Astrocyte of the cerebellum (primary cell): ENCODE data around the gene STPG4.

Experiments used
- DNase-seq: peaks from one replicate; pipeline ENCODE4 v3.0.0-alpha.2; 2011; ENCODE audit warnings: low read depth
- H3K4me3 ChIP-seq: 2 replicates; pipeline ENCODE4 v1.5.1; 2011; ENCODE audit warnings: mild to moderate bottlenecking, low read depth, low read length, moderate library complexity
- in situ Hi-C: cut with HindIII; loops from 2 replicates; pipeline ENCODE4 v1.10.0; 2017; ENCODE audit warnings: low sequenced_read_pairs
- TF ChIP-seq, protein P1 (sequence below): IDR thresholded peaks from 2 replicates; pipeline ENCODE4 v1.5.1; 2012; ENCODE audit warnings: low read length, low read depth, moderate library complexity, mild to moderate bottlenecking; ENCODE audit errors: missing control alignments

Gene STPG4

DNA sequence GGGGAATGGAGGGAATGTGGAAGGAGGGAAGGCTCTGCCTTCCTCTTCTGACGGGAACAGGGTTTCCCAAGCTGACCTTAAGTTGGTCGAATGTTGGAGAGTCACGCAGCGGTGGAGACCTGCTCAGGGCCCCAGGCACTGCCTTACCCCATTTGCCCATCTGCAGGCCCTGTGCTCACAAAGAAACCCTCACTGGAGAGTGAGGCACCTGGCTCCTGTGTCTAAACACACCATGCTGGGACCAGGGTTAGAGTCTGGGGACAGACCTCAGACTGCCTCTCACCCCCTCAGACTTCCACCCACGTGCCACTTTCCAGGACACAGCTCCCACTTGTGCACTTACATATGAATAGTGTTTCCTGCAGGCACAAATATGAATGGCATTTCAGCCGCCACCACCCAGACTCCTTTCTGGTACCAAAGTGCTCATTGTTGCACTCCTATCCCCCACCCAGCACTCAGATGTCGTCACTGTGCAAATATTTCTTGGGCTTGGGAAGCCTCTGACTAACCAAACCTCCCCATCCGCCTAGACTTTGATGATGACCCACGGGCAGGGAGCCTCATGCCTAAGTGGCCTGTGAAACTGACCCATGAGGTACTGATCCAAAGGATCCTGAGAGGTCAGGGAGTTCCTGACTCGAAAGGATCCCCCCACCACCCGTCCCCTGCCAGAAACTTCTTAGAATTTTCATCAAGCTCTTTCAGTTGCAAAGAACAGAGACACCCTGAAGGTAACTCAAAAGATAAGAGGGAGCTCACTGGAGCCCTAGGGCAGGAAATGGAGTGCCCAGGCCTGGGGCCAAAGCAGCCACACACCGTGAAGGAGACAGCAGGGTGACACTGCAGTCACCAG is 78.3 kb downstream of the STPG4 start:
- in situ Hi-C loops = no loop called here
- TF ChIP-seq, protein P1, sequence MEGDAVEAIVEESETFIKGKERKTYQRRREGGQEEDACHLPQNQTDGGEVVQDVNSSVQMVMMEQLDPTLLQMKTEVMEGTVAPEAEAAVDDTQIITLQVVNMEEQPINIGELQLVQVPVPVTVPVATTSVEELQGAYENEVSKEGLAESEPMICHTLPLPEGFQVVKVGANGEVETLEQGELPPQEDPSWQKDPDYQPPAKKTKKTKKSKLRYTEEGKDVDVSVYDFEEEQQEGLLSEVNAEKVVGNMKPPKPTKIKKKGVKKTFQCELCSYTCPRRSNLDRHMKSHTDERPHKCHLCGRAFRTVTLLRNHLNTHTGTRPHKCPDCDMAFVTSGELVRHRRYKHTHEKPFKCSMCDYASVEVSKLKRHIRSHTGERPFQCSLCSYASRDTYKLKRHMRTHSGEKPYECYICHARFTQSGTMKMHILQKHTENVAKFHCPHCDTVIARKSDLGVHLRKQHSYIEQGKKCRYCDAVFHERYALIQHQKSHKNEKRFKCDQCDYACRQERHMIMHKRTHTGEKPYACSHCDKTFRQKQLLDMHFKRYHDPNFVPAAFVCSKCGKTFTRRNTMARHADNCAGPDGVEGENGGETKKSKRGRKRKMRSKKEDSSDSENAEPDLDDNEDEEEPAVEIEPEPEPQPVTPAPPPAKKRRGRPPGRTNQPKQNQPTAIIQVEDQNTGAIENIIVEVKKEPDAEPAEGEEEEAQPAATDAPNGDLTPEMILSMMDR = no peak
- DNase-seq = peak; percentile 83
- H3K4me3 ChIP-seq = no peak overlapping the region

GRCh38 chr2:47076126-47076506 is 79.0 kb downstream of the STPG4 start:
- H3K4me3 ChIP-seq = no peak overlapping the region
- no peak for DNase-seq
- in situ Hi-C loops = no loop called here
- TF ChIP-seq, protein P1 = no peak

- no peak overlapping the region for H3K4me3 ChIP-seq
- TF ChIP-seq, protein P1 = no peak
- in situ Hi-C loops = no loop called here
- no peak for DNase-seq
Observed at GRCh38 chr2:47075361-47076125, 79.6 kb downstream of the STPG4 start.

- in situ Hi-C loops = no loop called here
- no peak for DNase-seq
- TF ChIP-seq, protein P1 = no peak
- no peak overlapping the region for H3K4me3 ChIP-seq
Observed at GRCh38 chr2:47074691-47075090, 80.4 kb downstream of the STPG4 start.

DNA sequence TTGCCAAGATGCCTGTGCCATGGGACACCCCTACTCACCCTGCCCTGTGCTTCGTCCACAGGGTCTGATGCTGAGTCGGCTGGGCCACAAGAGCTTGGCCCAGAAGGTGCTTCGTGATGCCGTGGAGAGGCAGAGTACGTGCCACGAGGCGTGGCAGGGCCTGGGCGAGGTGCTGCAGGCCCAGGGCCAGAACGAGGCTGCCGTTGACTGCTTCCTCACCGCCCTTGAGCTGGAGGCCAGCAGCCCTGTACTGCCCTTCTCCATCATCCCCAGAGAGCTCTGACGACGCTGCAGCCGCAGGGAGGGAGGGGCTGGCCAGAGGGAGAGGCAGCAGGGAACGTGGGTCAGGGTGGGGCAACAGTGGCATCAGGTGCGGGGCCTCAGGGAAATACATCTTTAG is 81.5 kb downstream of the STPG4 start:
- in situ Hi-C loops = no loop called here
- TF ChIP-seq, protein P1 = no peak
- DNase-seq = no peak
- no peak overlapping the region for H3K4me3 ChIP-seq

DNA sequence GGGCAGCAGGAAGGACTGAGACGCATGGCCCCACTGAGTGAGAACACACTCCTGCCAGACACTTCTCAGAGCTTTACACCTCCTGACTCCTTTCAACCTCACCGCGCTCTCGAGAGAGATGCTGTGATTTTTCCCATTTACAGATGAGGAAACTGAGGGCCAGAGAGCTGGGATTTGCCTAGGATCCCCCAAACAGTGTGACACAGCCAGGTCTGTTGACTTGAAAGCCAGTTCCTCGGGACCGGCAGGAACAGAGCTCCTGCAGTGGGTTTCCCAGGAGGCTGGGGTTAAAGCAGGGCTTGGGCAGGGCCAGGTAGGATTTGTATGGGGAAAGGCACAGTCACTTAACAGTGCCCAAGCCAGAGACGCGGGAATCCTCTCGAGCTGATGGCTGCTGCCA is 81.9 kb downstream of the STPG4 start:
- no peak overlapping the region for H3K4me3 ChIP-seq
- TF ChIP-seq, protein P1 = no peak
- in situ Hi-C loops = no loop called here
- DNase-seq = no peak
